ENCODE measurements around the gene TNF. TPM values are rescaled to one million over a fixed set of nuclear protein-coding genes. Genes with fewer than 3 reads are reported as not detected.
"Not testable (repeated sequence)": the region's sequence is repeated elsewhere in the genome, so short reads cannot be mapped to it uniquely, and the experiment has no call there.

Gene TNF
- total RNA-seq, 5 donors from 2014 or later (not counting 1 experiment from before 2014, with no cell fraction given): 13.8 to 28.0 (median 25.0) TPM

GRCh38 chr6:31546958-31547726, 28.2 kb upstream of the TNF start, which contains the start of gene NFKBIL1:
TSS of gene NFKBIL1 (plus strand) at chr6:31547608. CDS start at chr6:31547695, 87 bp downstream.
- DNase-seq: peak; percentile 69 to 95 (median 86)
- Mint-ChIP-seq H3K4me3 (peak within 1 kb of the TSS; percentile 84 to 88 (median 88)), H3K4me1 (peaks cover 39 to 45% (median 41%) of the 10 kb centered on the region in 3 donors), H3K27me3 (no peaks in the 10 kb centered on the region), H3K36me3 (no peaks in the 10 kb centered on the region), H3K9me3 (no peaks in the 10 kb centered on the region), H3K27ac (peak within 1 kb of the TSS; percentile 88 to 92)
- H3K4me1 ChIP-seq (ENCODE audit: control insufficient read depth in 1 of 2, extremely low read depth in 1 of 2, insufficient read depth in 2 of 2, low read length in 2 of 2): peaks cover 13 to 44% of the 10 kb centered on the region in 2 experiments
- H3K4me3 ChIP-seq (ENCODE audit: control insufficient read depth in 1 of 2, extremely low read depth in 1 of 2, low read length in 1 of 2): peak within 1 kb of the TSS; percentile 46 to 49
- peak; percentile 85 to 90 (median 88) for ATAC-seq (replicated peaks in 1 of 4)
- CTCF ChIA-PET: interaction anchor here in 1 of 2 donors (0.6 to 7.0 kb wide), 5 partner anchors 33 to 260 kb away, joined by 3 to 244 read pairs (median 8); partner anchors contain the start of genes LTB and NCR3
- peak within 1 kb of the TSS; percentile 82 for H3K27ac ChIP-seq (ENCODE audit: low read length)
- 0% methylated on average over 13 of the region's 25 CpGs for WGBS (ENCODE audit: insufficient coverage)
- peaks cover 0 to 8% of the 10 kb centered on the region in 2 donors for H3K36me3 ChIP-seq (ENCODE audit: control insufficient read depth in 2 of 2, extremely low read depth in 1 of 2, insufficient read depth in 1 of 2, low read length in 1 of 2)
- H3K27me3 ChIP-seq (replicated peaks in 1 of 2; ENCODE audit: control insufficient read depth in 2 of 2, extremely low read depth in 1 of 2, insufficient read depth in 2 of 2, low read length in 1 of 2): no peaks in the 10 kb centered on the region
- no peaks in the 10 kb centered on the region for H3K9me3 ChIP-seq
- POLR2A ChIA-PET: interaction anchor here (0.6 to 1.0 kb wide), 4 partner anchors 27 to 933 kb away, joined by 3 to 11 read pairs (median 6); partner anchors contain the start of gene NEU1 (in 1 of the 2)

DNA sequence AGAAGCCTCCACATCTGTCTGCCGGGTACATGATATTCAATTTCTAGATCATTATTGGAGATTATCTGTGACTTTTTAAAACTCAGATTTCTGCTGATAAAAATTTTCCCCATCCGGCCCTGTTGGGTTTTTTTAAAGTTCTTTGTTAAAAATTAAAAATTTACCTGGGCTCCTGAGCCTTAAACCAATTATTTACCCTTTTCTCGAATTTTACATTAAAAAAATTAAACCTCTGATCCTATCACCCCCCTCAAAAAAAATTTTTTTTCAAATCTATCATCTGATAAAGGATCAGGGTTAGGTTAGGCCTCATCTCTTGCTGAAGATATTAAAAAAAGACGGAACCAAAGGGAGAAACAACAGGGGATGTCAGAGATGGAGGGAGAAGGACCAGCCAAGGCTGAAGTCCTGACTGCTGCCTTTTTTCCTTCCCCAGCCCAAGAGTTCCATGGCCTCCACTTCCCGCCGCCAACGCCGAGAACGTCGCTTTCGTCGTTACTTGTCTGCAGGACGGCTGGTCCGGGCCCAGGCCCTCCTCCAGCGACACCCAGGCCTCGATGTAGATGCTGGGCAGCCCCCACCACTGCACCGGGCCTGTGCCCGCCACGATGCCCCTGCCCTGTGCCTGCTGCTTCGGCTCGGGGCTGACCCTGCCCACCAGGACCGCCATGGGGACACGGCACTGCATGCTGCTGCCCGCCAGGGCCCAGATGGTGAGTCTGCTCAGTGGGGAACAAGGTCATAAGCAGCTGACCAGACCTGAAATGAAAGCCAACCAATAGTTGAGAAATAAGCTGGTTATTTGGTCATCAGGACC, 27.4 kb upstream of the TNF start:
- Histone ChIP-seq H3K9me3 (no peaks in the 10 kb centered on the region), H3K4me3 (ENCODE audit: control insufficient read depth in 1 of 2, extremely low read depth in 1 of 2, low read length in 1 of 2) (peak overlapping the region in 1 of 2 donors; percentile 46), H3K36me3 (ENCODE audit: control insufficient read depth in 2 of 2, extremely low read depth in 1 of 2, insufficient read depth in 1 of 2, low read length in 1 of 2) (peaks cover 0 to 8% of the 10 kb centered on the region in 2 donors), H3K27ac (ENCODE audit: low read length) (peak overlapping the region; percentile 82), H3K27me3 (replicated peaks in 1 of 2; ENCODE audit: control insufficient read depth in 2 of 2, extremely low read depth in 1 of 2, insufficient read depth in 2 of 2, low read length in 1 of 2) (no peaks in the 10 kb centered on the region), H3K4me1 (ENCODE audit: control insufficient read depth in 1 of 2, extremely low read depth in 1 of 2, insufficient read depth in 2 of 2, low read length in 2 of 2) (peaks cover 13 to 36% of the 10 kb centered on the region in 2 experiments)
- no peaks in the 10 kb centered on the region for H3K9me3 Mint-ChIP-seq
- no peak for ATAC-seq (replicated peaks in 1 of 4)
- peak overlapping the region; percentile 84 to 88 (median 88) for H3K4me3 Mint-ChIP-seq
- peak overlapping the region; percentile 88 to 92 for H3K27ac Mint-ChIP-seq
- 96% methylated on average over 20 of the region's 24 CpGs for WGBS (ENCODE audit: insufficient coverage)
- peaks cover 31 to 38% (median 34%) of the 10 kb centered on the region in 3 donors for H3K4me1 Mint-ChIP-seq
- CTCF ChIA-PET: interaction anchor here (0.6 to 7.0 kb wide), 17 partner anchors 21 to 259 kb away, joined by 3 to 244 read pairs (median 5); partner anchors contain the start of genes NCR3 (in 2 of the 2), LTB (in 1 of the 2), MSH5 (in 1 of the 2) and TNF (in 1 of the 2)
- H3K36me3 Mint-ChIP-seq: no peaks in the 10 kb centered on the region
- DNase-seq: no peak
- POLR2A ChIA-PET: interaction anchor here (0.6 to 1.0 kb wide), 5 partner anchors 35 to 934 kb away, joined by 3 to 11 read pairs (median 3); partner anchors contain the start of genes NCR3 (in 1 of the 2) and NEU1 (in 1 of the 2)
- no peaks in the 10 kb centered on the region for H3K27me3 Mint-ChIP-seq

GRCh38 chr6:31548544-31548873, 26.9 kb upstream of the TNF start:
- Mint-ChIP-seq H3K9me3 (no peaks in the 10 kb centered on the region), H3K27me3 (no peaks in the 10 kb centered on the region), H3K4me1 (peaks cover 26 to 34% (median 29%) of the 10 kb centered on the region in 3 donors), H3K4me3 (peak overlapping the region in 2 of 3 donors; percentile 88), H3K27ac (peak overlapping the region; percentile 48 to 88), H3K36me3 (no peaks in the 10 kb centered on the region)
- no peak overlapping the region for H3K4me3 ChIP-seq (ENCODE audit: control insufficient read depth in 1 of 2, extremely low read depth in 1 of 2, low read length in 1 of 2)
- no CpG with 5 or more reads among the region's 2 CpGs for WGBS (ENCODE audit: insufficient coverage)
- ChIA-PET CTCF (interaction anchor here (0.6 to 7.0 kb wide), 13 partner anchors 21 to 223 kb away, joined by 3 to 244 read pairs (median 5); partner anchors contain the start of genes NCR3 (in 2 of the 2), LTB (in 1 of the 2), MSH5 (in 1 of the 2) and TNF (in 1 of the 2)), POLR2A (interaction anchor here (0.6 to 1.0 kb wide), 3 partner anchors 45 to 274 kb away, joined by 3 read pairs; partner anchors contain the start of gene NCR3 (in 1 of the 2))
- H3K27me3 ChIP-seq (replicated peaks in 1 of 2; ENCODE audit: control insufficient read depth in 2 of 2, extremely low read depth in 1 of 2, insufficient read depth in 2 of 2, low read length in 1 of 2): no peaks in the 10 kb centered on the region
- H3K4me1 ChIP-seq (ENCODE audit: control insufficient read depth in 1 of 2, extremely low read depth in 1 of 2, insufficient read depth in 2 of 2, low read length in 2 of 2): peaks cover 11 to 35% of the 10 kb centered on the region in 2 experiments
- H3K36me3 ChIP-seq (ENCODE audit: control insufficient read depth in 2 of 2, extremely low read depth in 1 of 2, insufficient read depth in 1 of 2, low read length in 1 of 2): peaks cover 0 to 8% of the 10 kb centered on the region in 2 donors
- DNase-seq: no peak
- no peaks in the 10 kb centered on the region for H3K9me3 ChIP-seq
- peak overlapping the region; percentile 82 for H3K27ac ChIP-seq (ENCODE audit: low read length)
- no peak for ATAC-seq (replicated peaks in 1 of 4)

- H3K36me3 Mint-ChIP-seq; H3K27me3 ChIP-seq (replicated peaks in 1 of 2; ENCODE audit: control insufficient read depth in 2 of 2, extremely low read depth in 1 of 2, insufficient read depth in 2 of 2, low read length in 1 of 2); H3K36me3 ChIP-seq (ENCODE audit: control insufficient read depth in 2 of 2, extremely low read depth in 1 of 2, insufficient read depth in 1 of 2, low read length in 1 of 2); H3K9me3 ChIP-seq; H3K27ac ChIP-seq (ENCODE audit: low read length); H3K4me3 ChIP-seq (ENCODE audit: control insufficient read depth in 1 of 2, extremely low read depth in 1 of 2, low read length in 1 of 2); H3K4me3 Mint-ChIP-seq; H3K9me3 Mint-ChIP-seq; H3K27me3 Mint-ChIP-seq: not testable (repeated sequence)
- peaks cover 11 to 38% of the 10 kb centered on the region in 2 experiments for H3K4me1 ChIP-seq (ENCODE audit: control insufficient read depth in 1 of 2, extremely low read depth in 1 of 2, insufficient read depth in 2 of 2, low read length in 2 of 2)
- ChIA-PET POLR2A (interaction anchor here (0.9 to 1.3 kb wide), 4 partner anchors 10 to 46 kb away, joined by 3 to 8 read pairs (median 4); partner anchors contain the start of genes DDX39B (in 1 of the 2) and TNF (in 1 of the 2)), CTCF (interaction anchor here (0.6 to 7.0 kb wide), 18 partner anchors 9 to 294 kb away, joined by 3 to 244 read pairs (median 4); partner anchors contain the start of genes LTB (in 2 of the 2), DDX39B (in 1 of the 2), LST1 (in 1 of the 2) and NCR3 (in 1 of the 2))
- DNase-seq (peak in 34 of 35 experiments; percentile 37 to 83 (median 56)), ATAC-seq (replicated peaks in 1 of 4) (peak in 1 of 4 experiments; percentile 19)
- WGBS (ENCODE audit: insufficient coverage): 19% methylated on average over 4 of the region's 5 CpGs
- peak overlapping the region; percentile 74 to 82 for H3K27ac Mint-ChIP-seq
- peaks cover 26 to 44% (median 39%) of the 10 kb centered on the region in 3 donors for H3K4me1 Mint-ChIP-seq
Measured at GRCh38 chr6:31551371-31551770, 24.0 kb upstream of the TNF start.

GRCh38 chr6:31556307-31556706, 19.1 kb upstream of the TNF start:
- H3K36me3 Mint-ChIP-seq: peaks cover 13% of the 10 kb centered on the region
- ChIA-PET POLR2A (no interaction called here), CTCF (interaction anchor here (1.0 to 2.0 kb wide), 4 partner anchors 20 to 42 kb away, joined by 4 to 9 read pairs (median 4); partner anchors contain the start of gene LST1 (in 1 of the 2))
- H3K9me3 Mint-ChIP-seq: no peaks in the 10 kb centered on the region
- DNase-seq (no peak), ATAC-seq (replicated peaks in 1 of 4) (no peak)
- peaks cover 51 to 62% (median 59%) of the 10 kb centered on the region in 3 donors for H3K4me1 Mint-ChIP-seq
- Histone ChIP-seq H3K4me1 (ENCODE audit: control insufficient read depth in 1 of 2, extremely low read depth in 1 of 2, insufficient read depth in 2 of 2, low read length in 2 of 2) (peaks cover 36 to 64% of the 10 kb centered on the region in 2 experiments), H3K27me3 (replicated peaks in 1 of 2; ENCODE audit: control insufficient read depth in 2 of 2, extremely low read depth in 1 of 2, insufficient read depth in 2 of 2, low read length in 1 of 2) (no peaks in the 10 kb centered on the region), H3K36me3 (ENCODE audit: control insufficient read depth in 2 of 2, extremely low read depth in 1 of 2, insufficient read depth in 1 of 2, low read length in 1 of 2) (peaks cover 0 to 9% of the 10 kb centered on the region in 2 donors), H3K9me3 (no peaks in the 10 kb centered on the region), H3K4me3 (ENCODE audit: control insufficient read depth in 1 of 2, extremely low read depth in 1 of 2, low read length in 1 of 2) (no peak overlapping the region), H3K27ac (ENCODE audit: low read length) (peak overlapping the region; percentile 15)
- no peaks in the 10 kb centered on the region for H3K27me3 Mint-ChIP-seq
- H3K4me3 Mint-ChIP-seq: no peak overlapping the region
- no CpG with 5 or more reads among the region's 3 CpGs for WGBS (ENCODE audit: insufficient coverage)
- H3K27ac Mint-ChIP-seq: peak overlapping the region in 1 of 2 donors; percentile 73

Data from T-cell (primary cell).